ENCODE results near the gene ST14.

The ST14 gene

DNA sequence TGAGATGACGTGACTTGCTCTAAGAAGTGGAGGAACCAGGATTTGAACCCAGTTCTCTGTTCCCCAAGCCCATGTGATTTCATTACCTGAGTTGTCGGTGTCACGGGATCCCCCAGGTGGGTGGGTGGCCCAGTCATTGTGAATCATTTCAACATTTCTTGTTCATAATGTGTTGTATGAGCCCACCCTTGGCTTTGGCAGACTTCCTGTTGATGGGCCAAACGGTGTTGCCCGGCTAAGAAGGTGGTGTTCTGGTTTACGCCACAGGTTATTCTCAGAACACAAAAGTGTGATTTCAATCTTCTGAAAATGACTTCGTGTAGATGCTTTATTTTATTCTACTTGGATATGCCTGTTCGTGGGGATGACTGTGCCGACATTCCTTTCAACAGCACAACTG is 21.6 kb upstream of the ST14 start:
- Histone ChIP-seq H3K9ac (ENCODE audit: low read depth, low read length) (no peak overlapping the region), H3K4me1 (ENCODE audit: control insufficient read depth, insufficient read depth, low read length) (no peaks in the 10 kb centered on the region), H3K4me3 (ENCODE audit: low read length) (no peak overlapping the region), H3K9me3 (replicated peaks; ENCODE audit: low read length) (no peaks in the 10 kb centered on the region), H3K4me2 (ENCODE audit: low read length) (no peak overlapping the region), H3K36me3 (ENCODE audit: insufficient read depth, low read length) (peaks cover 62% of the 10 kb centered on the region), H3K27me3 (ENCODE audit: control insufficient read depth, insufficient read depth, low read length) (no peaks in the 10 kb centered on the region)

DNA sequence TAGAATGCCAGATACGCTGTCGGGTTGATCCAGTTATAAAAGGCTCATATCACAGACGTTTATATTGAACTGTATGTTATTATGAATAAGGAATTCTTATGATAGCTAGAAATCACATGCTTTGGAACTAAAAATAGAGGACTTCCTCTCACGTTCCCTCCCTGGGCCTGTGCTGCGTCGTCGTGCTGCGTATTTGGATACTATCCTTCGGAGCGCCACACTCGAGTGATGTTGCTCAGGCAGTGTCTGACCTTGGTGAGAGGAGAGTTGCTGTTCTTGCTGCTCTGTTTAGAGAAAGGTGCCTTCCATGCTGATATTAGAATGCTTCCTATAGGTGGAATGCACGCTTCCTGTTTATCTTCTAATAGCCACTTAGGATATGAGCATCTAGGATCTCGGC is 20.2 kb upstream of the ST14 start:
- Histone ChIP-seq H3K4me2 (ENCODE audit: low read length) (no peak overlapping the region), H3K4me3 (ENCODE audit: low read length) (no peak overlapping the region), H3K9me3 (replicated peaks; ENCODE audit: low read length) (no peaks in the 10 kb centered on the region), H3K4me1 (ENCODE audit: control insufficient read depth, insufficient read depth, low read length) (no peaks in the 10 kb centered on the region), H3K9ac (ENCODE audit: low read depth, low read length) (no peak overlapping the region), H3K36me3 (ENCODE audit: insufficient read depth, low read length) (peaks cover 64% of the 10 kb centered on the region), H3K27me3 (ENCODE audit: control insufficient read depth, insufficient read depth, low read length) (no peaks in the 10 kb centered on the region)

DNA sequence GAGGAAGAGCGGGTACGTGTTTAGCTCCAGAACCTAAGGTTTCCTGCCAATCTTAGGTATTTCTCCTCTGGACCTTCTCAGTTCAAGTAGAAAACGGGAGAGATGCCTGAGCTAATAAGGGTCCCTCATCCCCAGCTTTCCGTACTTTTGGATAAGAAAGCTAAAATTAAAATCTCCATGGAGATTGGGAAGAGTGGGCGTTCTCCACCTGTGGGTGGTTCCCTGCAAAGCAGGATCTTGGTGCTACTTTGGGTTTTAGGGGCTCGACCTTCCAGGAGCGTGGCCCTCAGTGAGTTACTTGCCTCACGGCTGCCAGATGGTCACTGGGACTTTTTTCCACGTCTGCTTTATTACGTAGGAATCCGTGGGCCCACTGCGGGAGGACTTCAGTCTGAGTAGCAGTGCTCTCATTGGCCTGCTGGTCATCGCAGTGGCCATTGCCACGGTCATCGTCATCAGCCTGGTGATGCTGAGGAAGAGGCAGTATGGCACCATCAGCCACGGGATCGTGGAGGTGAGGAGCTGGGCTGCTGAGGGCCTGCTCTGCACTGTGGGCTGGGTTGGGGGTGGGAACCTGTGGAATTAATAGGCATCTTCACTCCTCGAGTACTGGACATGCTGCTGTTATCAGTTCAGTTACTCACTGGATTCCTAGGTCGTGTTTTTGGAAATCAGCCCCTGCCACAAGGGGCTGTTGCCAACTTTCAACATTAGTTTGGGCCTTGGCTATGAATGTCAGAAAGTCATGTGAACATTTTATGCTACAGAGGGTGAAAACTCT is 17.8 kb upstream of the ST14 start:
- Histone ChIP-seq H3K36me3 (ENCODE audit: insufficient read depth, low read length) (peaks cover 60% of the 10 kb centered on the region), H3K4me1 (ENCODE audit: control insufficient read depth, insufficient read depth, low read length) (no peaks in the 10 kb centered on the region), H3K4me2 (ENCODE audit: low read length) (no peak overlapping the region), H3K9me3 (replicated peaks; ENCODE audit: low read length) (no peaks in the 10 kb centered on the region), H3K27me3 (ENCODE audit: control insufficient read depth, insufficient read depth, low read length) (no peaks in the 10 kb centered on the region), H3K4me3 (ENCODE audit: low read length) (no peak overlapping the region), H3K9ac (ENCODE audit: low read depth, low read length) (no peak overlapping the region)

DNA sequence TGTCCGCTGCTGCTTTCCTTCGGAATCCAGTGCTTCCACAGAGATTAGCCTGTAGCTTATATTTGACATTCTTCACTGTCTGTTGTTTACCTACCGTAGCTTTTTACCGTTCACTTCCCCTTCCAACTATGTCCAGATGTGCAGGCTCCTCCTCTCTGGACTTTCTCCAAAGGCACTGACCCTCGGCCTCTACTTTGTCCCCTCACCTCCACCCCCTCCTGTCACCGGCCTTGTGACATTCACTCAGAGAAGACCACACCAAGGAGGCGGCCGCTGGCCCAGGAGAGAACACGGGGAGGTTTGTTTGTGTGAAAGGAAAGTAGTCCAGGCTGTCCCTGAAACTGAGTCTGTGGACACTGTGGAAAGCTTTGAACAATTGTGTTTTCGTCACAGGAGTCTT is 15.4 kb upstream of the ST14 start:
- Histone ChIP-seq H3K27me3 (ENCODE audit: control insufficient read depth, insufficient read depth, low read length) (no peaks in the 10 kb centered on the region), H3K4me3 (ENCODE audit: low read length) (no peak overlapping the region), H3K9me3 (replicated peaks; ENCODE audit: low read length) (no peaks in the 10 kb centered on the region), H3K4me1 (ENCODE audit: control insufficient read depth, insufficient read depth, low read length) (no peaks in the 10 kb centered on the region), H3K36me3 (ENCODE audit: insufficient read depth, low read length) (peaks cover 46% of the 10 kb centered on the region), H3K4me2 (ENCODE audit: low read length) (no peak overlapping the region), H3K9ac (ENCODE audit: low read depth, low read length) (no peak overlapping the region)

DNA sequence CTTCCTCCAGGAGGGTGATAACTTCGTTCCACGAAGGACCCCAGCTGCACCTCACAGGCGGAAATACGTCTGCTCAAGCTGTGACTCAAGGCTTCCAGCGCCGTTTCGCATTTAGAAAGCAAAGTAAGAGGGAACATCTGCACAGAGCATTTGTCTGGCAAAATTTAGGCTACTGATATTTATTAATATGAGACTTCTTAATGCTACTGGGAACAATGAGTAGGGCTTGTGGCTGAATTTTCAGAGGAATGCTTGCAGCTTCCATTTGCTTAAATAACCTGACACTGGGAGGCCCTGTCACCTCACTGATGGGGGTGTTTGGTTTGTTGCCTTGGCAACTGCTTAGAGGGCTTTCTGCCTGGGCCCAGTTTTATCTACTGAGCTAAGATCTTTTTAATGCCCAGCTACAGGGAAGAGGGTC is 14.7 kb upstream of the ST14 start:
- H3K9me3 ChIP-seq (replicated peaks; ENCODE audit: low read length) = no peaks in the 10 kb centered on the region
- no peak overlapping the region for H3K4me2 ChIP-seq (ENCODE audit: low read length)
- H3K36me3 ChIP-seq (ENCODE audit: insufficient read depth, low read length) = peaks cover 40% of the 10 kb centered on the region
- no peaks in the 10 kb centered on the region for H3K4me1 ChIP-seq (ENCODE audit: control insufficient read depth, insufficient read depth, low read length)
- no peak overlapping the region for H3K4me3 ChIP-seq (ENCODE audit: low read length)
- no peaks in the 10 kb centered on the region for H3K27me3 ChIP-seq (ENCODE audit: control insufficient read depth, insufficient read depth, low read length)
- H3K9ac ChIP-seq (ENCODE audit: low read depth, low read length) = no peak overlapping the region

DNA sequence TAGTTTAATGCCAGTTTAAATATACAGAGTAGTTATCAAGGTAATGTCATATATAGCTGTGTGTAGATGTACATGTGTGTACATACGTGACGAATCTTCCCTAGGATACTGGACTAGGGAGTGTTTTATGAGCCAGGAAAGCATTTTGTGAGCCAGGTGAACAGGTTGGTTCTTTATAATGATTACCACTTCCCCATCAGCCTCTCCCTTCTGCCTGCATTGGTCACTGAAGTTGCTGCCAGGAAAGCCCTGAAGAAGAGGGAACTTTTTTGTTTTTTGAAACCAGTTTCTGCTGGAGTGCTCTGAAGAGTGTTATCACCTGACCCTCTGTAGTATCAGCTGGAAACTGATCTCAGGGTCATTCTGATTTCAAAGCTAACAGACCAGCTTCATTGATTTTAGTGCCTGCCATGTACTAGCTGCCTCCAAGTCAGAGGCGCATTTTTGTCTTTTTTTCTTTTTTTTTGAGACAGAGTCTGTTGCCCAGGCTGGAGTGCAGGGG is 14.2 kb upstream of the ST14 start:
- no peaks in the 10 kb centered on the region for H3K27me3 ChIP-seq (ENCODE audit: control insufficient read depth, insufficient read depth, low read length)
- no peak overlapping the region for H3K4me3 ChIP-seq (ENCODE audit: low read length)
- peaks cover 41% of the 10 kb centered on the region for H3K36me3 ChIP-seq (ENCODE audit: insufficient read depth, low read length)
- no peak overlapping the region for H3K9ac ChIP-seq (ENCODE audit: low read depth, low read length)
- no peaks in the 10 kb centered on the region for H3K4me1 ChIP-seq (ENCODE audit: control insufficient read depth, insufficient read depth, low read length)
- H3K4me2 ChIP-seq (ENCODE audit: low read length) = no peak overlapping the region
- H3K9me3 ChIP-seq (replicated peaks; ENCODE audit: low read length) = no peaks in the 10 kb centered on the region

DNA sequence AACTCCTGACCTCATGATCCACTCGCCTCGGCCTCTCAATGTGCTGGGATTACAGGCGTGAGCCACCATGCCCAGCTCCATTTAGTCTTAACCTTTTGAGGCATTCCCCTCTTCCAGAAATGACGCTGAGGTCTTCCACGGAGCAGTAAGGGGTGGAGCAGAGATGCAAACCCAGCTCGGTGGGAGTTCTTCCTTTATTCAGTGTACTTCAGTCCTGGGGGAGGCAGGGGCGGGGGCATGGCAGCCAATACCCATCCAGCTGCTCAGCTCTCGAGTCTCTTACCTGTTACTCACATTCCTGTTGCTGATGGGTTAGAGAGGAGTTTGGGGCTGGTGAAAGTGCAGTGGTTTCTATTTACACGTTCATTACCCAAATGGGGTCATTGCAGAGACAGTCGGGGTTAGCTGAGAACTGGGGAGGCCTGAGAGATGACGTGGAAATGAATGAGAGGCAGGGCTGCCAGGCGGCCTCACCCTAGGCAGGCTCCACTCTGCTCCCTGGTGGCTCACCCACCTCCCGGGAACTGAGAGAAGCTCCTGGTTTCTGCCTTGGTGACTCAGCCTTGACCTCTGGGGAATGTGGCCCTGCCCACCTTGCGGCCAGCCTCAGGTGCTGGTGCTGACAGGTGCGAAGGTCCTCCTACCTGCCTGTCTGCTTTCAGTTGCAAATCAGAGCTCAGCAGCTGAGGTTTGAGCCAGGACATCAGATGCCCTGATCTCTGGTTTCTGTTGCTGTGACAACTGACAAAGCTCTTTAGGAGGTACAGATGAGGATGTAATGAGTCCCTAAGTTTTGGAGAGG is 13.4 kb upstream of the ST14 start:
- peaks cover 43% of the 10 kb centered on the region for H3K36me3 ChIP-seq (ENCODE audit: insufficient read depth, low read length)

DNA sequence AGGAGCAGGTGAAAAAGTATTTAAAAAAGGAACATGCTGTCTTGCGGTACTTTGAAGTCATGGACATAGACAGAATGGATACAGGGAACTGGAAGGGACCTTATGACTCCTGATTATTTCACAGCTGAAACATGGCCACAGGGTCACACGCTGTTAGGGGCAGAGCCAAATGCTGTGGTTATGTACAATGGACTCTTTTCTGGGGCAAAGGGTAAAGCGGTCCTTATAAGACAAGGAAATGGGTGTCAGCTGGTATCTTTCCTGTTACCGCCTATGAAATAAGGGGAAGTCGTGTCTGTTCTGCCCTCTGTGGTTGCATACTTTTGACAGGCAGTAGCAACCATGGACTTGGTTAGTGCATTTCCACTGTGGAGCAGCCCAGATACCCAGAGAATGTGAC is 12.8 kb upstream of the ST14 start:
- H3K4me3 ChIP-seq (ENCODE audit: low read length) = no peak overlapping the region
- no peaks in the 10 kb centered on the region for H3K4me1 ChIP-seq (ENCODE audit: control insufficient read depth, insufficient read depth, low read length)
- H3K36me3 ChIP-seq (ENCODE audit: insufficient read depth, low read length) = peaks cover 43% of the 10 kb centered on the region
- no peak overlapping the region for H3K4me2 ChIP-seq (ENCODE audit: low read length)
- H3K9ac ChIP-seq (ENCODE audit: low read depth, low read length) = no peak overlapping the region
- no peaks in the 10 kb centered on the region for H3K9me3 ChIP-seq (replicated peaks; ENCODE audit: low read length)
- H3K27me3 ChIP-seq (ENCODE audit: control insufficient read depth, insufficient read depth, low read length) = no peaks in the 10 kb centered on the region

More for the DNA sequence above, 13.4 kb upstream of the ST14 start:
- H3K27me3 ChIP-seq (ENCODE audit: control insufficient read depth, insufficient read depth, low read length) = no peaks in the 10 kb centered on the region
- no peaks in the 10 kb centered on the region for H3K9me3 ChIP-seq (replicated peaks; ENCODE audit: low read length)
- H3K4me3 ChIP-seq (ENCODE audit: low read length) = no peak overlapping the region
- H3K4me2 ChIP-seq (ENCODE audit: low read length) = no peak overlapping the region
- H3K4me1 ChIP-seq (ENCODE audit: control insufficient read depth, insufficient read depth, low read length) = no peaks in the 10 kb centered on the region
- no peak overlapping the region for H3K9ac ChIP-seq (ENCODE audit: low read depth, low read length)

DNA sequence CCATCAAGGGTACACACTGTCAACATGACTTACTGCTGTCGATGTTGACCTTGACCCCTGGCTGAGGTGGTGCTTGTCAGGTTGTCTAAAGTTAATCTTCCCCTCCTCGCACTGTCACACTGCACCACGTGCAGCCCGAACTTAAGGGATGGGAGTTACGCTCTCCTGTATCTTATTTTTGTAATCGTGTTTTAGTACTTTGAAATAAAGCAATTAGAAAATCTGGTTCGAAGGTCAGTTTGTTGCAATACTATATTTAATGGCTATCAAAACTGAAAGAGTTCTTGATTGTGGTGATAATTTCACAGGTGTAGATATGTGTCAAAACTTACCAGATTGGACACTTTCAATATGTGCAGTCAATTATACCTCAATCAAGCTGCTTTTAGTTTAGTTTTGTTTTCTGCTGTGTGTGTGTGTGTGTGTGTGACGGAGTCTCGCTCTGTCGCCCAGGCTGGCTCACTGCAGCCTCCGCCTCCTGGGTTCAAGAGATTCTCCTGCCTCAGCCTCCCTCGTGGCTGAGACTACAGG is 10.7 kb upstream of the ST14 start:
- H3K4me3 ChIP-seq (ENCODE audit: low read length) = no peak overlapping the region
- no peak overlapping the region for H3K4me2 ChIP-seq (ENCODE audit: low read length)
- H3K27me3 ChIP-seq (ENCODE audit: control insufficient read depth, insufficient read depth, low read length) = no peaks in the 10 kb centered on the region
- no peaks in the 10 kb centered on the region for H3K4me1 ChIP-seq (ENCODE audit: control insufficient read depth, insufficient read depth, low read length)
- peaks cover 33% of the 10 kb centered on the region for H3K36me3 ChIP-seq (ENCODE audit: insufficient read depth, low read length)
- no peaks in the 10 kb centered on the region for H3K9me3 ChIP-seq (replicated peaks; ENCODE audit: low read length)
- H3K9ac ChIP-seq (ENCODE audit: low read depth, low read length) = no peak overlapping the region

DNA sequence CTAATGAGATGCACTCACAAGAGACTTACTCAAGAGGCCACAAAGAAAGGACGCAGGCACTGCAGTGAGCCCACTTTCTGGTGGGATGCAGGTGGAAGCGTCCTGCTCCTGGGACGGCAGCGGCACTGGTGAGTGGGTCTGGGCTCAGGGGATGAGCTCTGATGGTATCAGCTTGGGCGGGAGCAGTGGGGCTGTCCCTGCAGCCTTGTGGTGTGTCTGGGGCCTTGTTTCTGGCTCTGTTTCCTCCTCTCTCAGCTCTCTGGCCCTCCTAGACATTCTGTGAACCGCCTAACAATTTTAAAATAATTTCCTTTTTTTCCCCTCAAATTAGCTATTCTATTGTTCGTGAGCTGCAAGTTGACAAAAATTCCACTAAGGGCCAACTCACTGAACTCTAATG is 8.8 kb upstream of the ST14 start:
- no peaks in the 10 kb centered on the region for H3K27me3 ChIP-seq (ENCODE audit: control insufficient read depth, insufficient read depth, low read length)
- no peak overlapping the region for H3K9ac ChIP-seq (ENCODE audit: low read depth, low read length)
- no peak overlapping the region for H3K4me2 ChIP-seq (ENCODE audit: low read length)
- no peak overlapping the region for H3K4me3 ChIP-seq (ENCODE audit: low read length)
- no peaks in the 10 kb centered on the region for H3K9me3 ChIP-seq (replicated peaks; ENCODE audit: low read length)
- no peaks in the 10 kb centered on the region for H3K4me1 ChIP-seq (ENCODE audit: control insufficient read depth, insufficient read depth, low read length)
- H3K36me3 ChIP-seq (ENCODE audit: insufficient read depth, low read length) = peaks cover 16% of the 10 kb centered on the region

DNA sequence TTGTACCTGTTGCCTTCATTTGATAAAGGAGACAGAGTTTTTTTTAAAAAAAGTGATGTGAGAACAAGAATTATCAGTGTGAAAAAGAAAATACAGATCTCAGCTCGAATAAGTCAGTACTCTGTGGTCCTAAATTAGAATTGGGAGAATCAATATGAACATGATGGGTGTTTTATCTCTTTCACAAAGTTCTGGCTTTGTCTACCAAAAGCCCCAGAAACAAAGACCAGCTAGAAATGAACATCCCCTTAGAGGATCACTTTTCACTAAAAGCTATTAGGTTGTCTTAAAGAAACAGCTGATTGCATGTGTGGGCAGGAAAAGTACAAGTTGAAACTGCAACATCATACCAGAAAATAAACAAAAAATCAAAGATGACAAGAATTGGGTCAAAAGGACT is 8.4 kb upstream of the ST14 start:
- Histone ChIP-seq H3K4me3 (ENCODE audit: low read length) (no peak overlapping the region), H3K9ac (ENCODE audit: low read depth, low read length) (no peak overlapping the region), H3K4me1 (ENCODE audit: control insufficient read depth, insufficient read depth, low read length) (peaks cover under 1% of the 10 kb centered on the region), H3K27me3 (ENCODE audit: control insufficient read depth, insufficient read depth, low read length) (no peaks in the 10 kb centered on the region), H3K36me3 (ENCODE audit: insufficient read depth, low read length) (peaks cover 12% of the 10 kb centered on the region), H3K9me3 (replicated peaks; ENCODE audit: low read length) (no peaks in the 10 kb centered on the region), H3K4me2 (ENCODE audit: low read length) (no peak overlapping the region)

Measured in skeletal muscle satellite cell (primary cell).